Caki2 (cell line): Measurements from ENCODE around the gene TRIM46. TPM values are rescaled to one million over a fixed set of nuclear protein-coding genes. Genes with fewer than 3 reads are reported as not detected.

Experiments
- total RNA-seq: library from RNA; depleted of rRNA; stranded (reverse); fragments of >200 nt; shearing (Covaris generic); gene quantifications from 2 replicates; pipeline ENCODE4 v1.2.3, GENCODE V29; 2014; ENCODE audit warnings: low replicate concordance; rRNA removed

Gene TRIM46
- total RNA-seq, 1 experiment from 2014 or later: not detected

Other genes with a start within 250 kb of the TRIM46 start
- 49.9 and 66.3 TPM in 2 replicates for gene PMVK, start 237.1 kb upstream of the TRIM46 start, total RNA-seq
- 19.2 and 33.0 TPM in 2 replicates for gene PBXIP1, start 217.8 kb upstream of the TRIM46 start, total RNA-seq
- 18.4 and 22.2 TPM in 2 replicates for gene PYGO2, start 212.1 kb upstream of the TRIM46 start, total RNA-seq
- gene SHC1, start 203.1 kb upstream of the TRIM46 start, total RNA-seq: 95.0 and 109 TPM in 2 replicates
- gene CKS1B, start 199.2 kb upstream of the TRIM46 start, total RNA-seq: 166 and 305 TPM in 2 replicates
- gene FLAD1, start 190.5 kb upstream of the TRIM46 start, total RNA-seq: 33.4 and 41.9 TPM in 2 replicates
- gene LENEP, start 180.3 kb upstream of the TRIM46 start, total RNA-seq: not detected in 2 replicates
- 12.2 and 22.8 TPM in 2 replicates for gene ZBTB7B, start 171.0 kb upstream of the TRIM46 start, total RNA-seq
- not detected in 2 replicates for gene DCST2, start 140.1 kb upstream of the TRIM46 start, total RNA-seq
- not detected in 2 replicates for gene DCST1, start 140.0 kb upstream of the TRIM46 start, total RNA-seq
- 102 and 125 TPM in 2 replicates for gene ADAM15, start 122.5 kb upstream of the TRIM46 start, total RNA-seq
- 22.3 and 38.5 TPM in 2 replicates for gene EFNA4, start 110.1 kb upstream of the TRIM46 start, total RNA-seq
- gene EFNA3, start 95.0 kb upstream of the TRIM46 start, total RNA-seq: 9.1 and 10.0 TPM in 2 replicates
- 2.5 and 19.2 TPM in 2 replicates for gene EFNA1, start 46.0 kb upstream of the TRIM46 start, total RNA-seq
- 46.9 and 54.7 TPM in 2 replicates for gene SLC50A1, start 38.0 kb upstream of the TRIM46 start, total RNA-seq
- gene DPM3, start 33.3 kb upstream of the TRIM46 start, total RNA-seq: 171 and 198 TPM in 2 replicates
- 271 and 341 TPM in 2 replicates for gene KRTCAP2, start 545 bp upstream of the TRIM46 start, total RNA-seq
- gene THBS3, start 34.0 kb downstream of the TRIM46 start, total RNA-seq: 20.5 and 28.3 TPM in 2 replicates
- gene MTX1, start 34.8 kb downstream of the TRIM46 start, total RNA-seq: 152 and 172 TPM in 2 replicates
- gene ENTREP3, start 81.6 kb downstream of the TRIM46 start, total RNA-seq: 4.3 and 7.1 TPM in 2 replicates
- gene SCAMP3, start 88.5 kb downstream of the TRIM46 start, total RNA-seq: 52.5 and 77.8 TPM in 2 replicates
- 30.8 and 32.8 TPM in 2 replicates for gene CLK2, start 99.7 kb downstream of the TRIM46 start, total RNA-seq
- gene HCN3, start 103.6 kb downstream of the TRIM46 start, total RNA-seq: 0.06 and 0.84 TPM in 2 replicates
- not detected in 2 replicates for gene PKLR, start 127.6 kb downstream of the TRIM46 start, total RNA-seq
- 239 and 330 TPM in 2 replicates for gene FDPS, start 135.0 kb downstream of the TRIM46 start, total RNA-seq
- 22.6 and 24.3 TPM in 2 replicates for gene RUSC1, start 147.0 kb downstream of the TRIM46 start, total RNA-seq